PC-9 (cell line): ENCODE data around the gene FAM222B. TPM values are rescaled to one million over a fixed set of nuclear protein-coding genes. Genes with fewer than 3 reads are reported as not detected.

ENCODE experiments used
- BruUV-seq: library from RNA; stranded (reverse); fragments of 400-500 nt; replicated peaks from 2 replicates; lab custom pipeline; 2021; lab: Mats Ljungman, UMichigan
- CTCF ChIA-PET: fragments of 300-600 bp; sonication (Branson Sonifier 250); formaldehyde crosslinking; loops from one replicate; lab custom pipeline; 2022; ENCODE audit warnings: antibody characterized with exemption; lab: Charles Lee
- POLR2A ChIA-PET: fragments of 300-600 bp; sonication (Branson Sonifier 250); formaldehyde crosslinking; loops from one replicate; lab custom pipeline; 2022; ENCODE audit warnings: antibody characterized with exemption; ENCODE audit not compliant: unreplicated experiment; lab: Charles Lee
- DNase-seq, 2 experiments: peaks; one replicate each; pipeline versions ENCODE4 v3.0.0 to v3.0.0-alpha.2; 2015 to 2022; ENCODE audit warnings: mixed read lengths in 1 of 2
- H2AFZ ChIP-seq: fragments of 200-600 bp; sonication (generic); 2 replicates; pipeline ENCODE4 v1.8.1; 2017; ENCODE audit warnings: antibody characterized with exemption
- H3F3A ChIP-seq: fragments of 200-600 bp; sonication (generic); 2 replicates; pipeline ENCODE4 v1.8.1; 2017; ENCODE audit warnings: antibody characterized with exemption, mild to moderate bottlenecking, low read depth; ENCODE audit not compliant: insufficient read depth
- H3K27ac ChIP-seq: fragments of 200-600 bp; sonication (generic); 2 replicates; pipeline ENCODE4 v1.6.1; 2016; ENCODE audit warnings: mixed run types
- H3K27me3 ChIP-seq: fragments of 200-600 bp; sonication (generic); 2 replicates; pipeline ENCODE4 v1.6.1; 2016; ENCODE audit warnings: low read depth, mixed run types; ENCODE audit not compliant: insufficient read depth
- H3K36me3 ChIP-seq: fragments of 200-600 bp; sonication (generic); 2 replicates; pipeline ENCODE4 v1.6.1; 2016; ENCODE audit warnings: low read depth, mixed run types
- H3K4me1 ChIP-seq: fragments of 200-600 bp; sonication (generic); replicated peaks from 2 replicates; pipeline ENCODE4 v1.6.1; 2016; ENCODE audit warnings: mixed run types; ENCODE audit not compliant: insufficient read depth
- H3K4me2 ChIP-seq: fragments of 200-600 bp; sonication (generic); 2 replicates; pipeline ENCODE4 v1.6.1; 2017; ENCODE audit warnings: mixed run types
- H3K4me3 ChIP-seq: fragments of 200-600 bp; sonication (generic); 2 replicates; pipeline ENCODE4 v1.6.1; 2016; ENCODE audit warnings: mixed run types
- H3K79me2 ChIP-seq: fragments of 200-600 bp; sonication (generic); 2 replicates; pipeline ENCODE4 v1.6.1; 2017; ENCODE audit warnings: low read depth, mixed run types
- H3K9me2 ChIP-seq: fragments of 200-600 bp; sonication (generic); 2 replicates; pipeline ENCODE4 v1.8.1; 2017; ENCODE audit warnings: mild to moderate bottlenecking; ENCODE audit not compliant: insufficient read depth
- H3K9me3 ChIP-seq: fragments of 200-600 bp; sonication (generic); 2 replicates; pipeline ENCODE4 v1.8.1; 2016; ENCODE audit warnings: low read depth; ENCODE audit not compliant: insufficient read depth
- H4K20me1 ChIP-seq: fragments of 200-600 bp; sonication (generic); 2 replicates; pipeline ENCODE4 v1.8.1; 2017; ENCODE audit not compliant: insufficient read depth
- EZH2 ChIP-seq: fragments of 200-600 bp; sonication (generic); IDR thresholded peaks from 2 replicates; pipeline ENCODE4 v1.8.0; 2017; ENCODE audit warnings: antibody characterized with exemption, low read depth
- intact Hi-C: fragments of 100-400 bp; cut with micrococcal nuclease; formaldehyde crosslinking; loops from one replicate; pipeline ENCODE4 v1.10.0; 2022; ENCODE audit not compliant: unreplicated experiment
- total RNA-seq: library from RNA; stranded (reverse); gene quantifications from 2 replicates; pipeline ENCODE4 v1.2.3, GENCODE V29; 2021
- TF ChIP-seq, protein P1 (sequence below): fragments of 200-600 bp; sonication (generic); conservative IDR thresholded peaks from 2 replicates; pipeline ENCODE4 v1.6.1; 2017; ENCODE audit warnings: mixed run types, antibody characterized with exemption, mild to moderate bottlenecking, moderate library complexity

The FAM222B gene
- total RNA-seq, 1 experiment from 2014 or later = 26.4 TPM

DNA sequence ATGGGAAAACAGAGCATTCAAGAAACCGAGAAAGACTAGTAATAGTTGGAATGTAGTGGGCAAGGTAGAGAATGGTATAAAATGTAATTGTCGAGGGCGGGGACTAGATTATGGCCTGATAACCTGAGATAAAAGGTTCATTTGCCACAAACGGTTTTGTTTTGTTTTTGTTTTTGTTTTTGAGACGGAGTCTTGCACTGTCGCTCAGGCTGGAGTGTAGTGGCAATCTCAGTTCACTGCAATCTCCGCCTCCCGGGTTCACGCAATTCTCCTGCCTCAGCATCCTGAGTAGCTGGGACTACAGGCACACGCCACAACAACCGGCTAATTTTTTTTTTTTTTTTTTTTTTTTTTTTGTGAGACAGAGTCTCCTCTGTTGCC lies 112.7 kb downstream of the FAM222B start:
- intact Hi-C loops = loop anchor here (10.0 kb wide), 1 partner anchor 385 kb away; no protein-coding TSS in a partner anchor
- no peak overlapping the region for H2AFZ ChIP-seq
- ChIA-PET CTCF (no interaction called here), POLR2A (no interaction called here)
- no peak overlapping the region for H3K4me3 ChIP-seq
- no peaks in the 10 kb centered on the region for H3K36me3 ChIP-seq
- no peaks in the 10 kb centered on the region for H3K27me3 ChIP-seq
- H3K9me3 ChIP-seq = no peaks in the 10 kb centered on the region
- peaks cover 55% of the 10 kb centered on the region for H3F3A ChIP-seq
- no peak for DNase-seq
- H3K4me2 ChIP-seq = peak overlapping the region; percentile 89
- H3K9me2 ChIP-seq = no peaks in the 10 kb centered on the region
- H4K20me1 ChIP-seq = peaks cover 1% of the 10 kb centered on the region; the same call in 1 of the 2 replicates
- H3K27ac ChIP-seq = peak overlapping the region; percentile 97
- H3K4me1 ChIP-seq = peaks cover 20% of the 10 kb centered on the region
- no TSS peak for BruUV-seq
- TF ChIP-seq EZH2 = no peak
- TF ChIP-seq, protein P1, sequence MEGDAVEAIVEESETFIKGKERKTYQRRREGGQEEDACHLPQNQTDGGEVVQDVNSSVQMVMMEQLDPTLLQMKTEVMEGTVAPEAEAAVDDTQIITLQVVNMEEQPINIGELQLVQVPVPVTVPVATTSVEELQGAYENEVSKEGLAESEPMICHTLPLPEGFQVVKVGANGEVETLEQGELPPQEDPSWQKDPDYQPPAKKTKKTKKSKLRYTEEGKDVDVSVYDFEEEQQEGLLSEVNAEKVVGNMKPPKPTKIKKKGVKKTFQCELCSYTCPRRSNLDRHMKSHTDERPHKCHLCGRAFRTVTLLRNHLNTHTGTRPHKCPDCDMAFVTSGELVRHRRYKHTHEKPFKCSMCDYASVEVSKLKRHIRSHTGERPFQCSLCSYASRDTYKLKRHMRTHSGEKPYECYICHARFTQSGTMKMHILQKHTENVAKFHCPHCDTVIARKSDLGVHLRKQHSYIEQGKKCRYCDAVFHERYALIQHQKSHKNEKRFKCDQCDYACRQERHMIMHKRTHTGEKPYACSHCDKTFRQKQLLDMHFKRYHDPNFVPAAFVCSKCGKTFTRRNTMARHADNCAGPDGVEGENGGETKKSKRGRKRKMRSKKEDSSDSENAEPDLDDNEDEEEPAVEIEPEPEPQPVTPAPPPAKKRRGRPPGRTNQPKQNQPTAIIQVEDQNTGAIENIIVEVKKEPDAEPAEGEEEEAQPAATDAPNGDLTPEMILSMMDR = no peak
- peaks cover 17% of the 10 kb centered on the region for H3K79me2 ChIP-seq

DNA sequence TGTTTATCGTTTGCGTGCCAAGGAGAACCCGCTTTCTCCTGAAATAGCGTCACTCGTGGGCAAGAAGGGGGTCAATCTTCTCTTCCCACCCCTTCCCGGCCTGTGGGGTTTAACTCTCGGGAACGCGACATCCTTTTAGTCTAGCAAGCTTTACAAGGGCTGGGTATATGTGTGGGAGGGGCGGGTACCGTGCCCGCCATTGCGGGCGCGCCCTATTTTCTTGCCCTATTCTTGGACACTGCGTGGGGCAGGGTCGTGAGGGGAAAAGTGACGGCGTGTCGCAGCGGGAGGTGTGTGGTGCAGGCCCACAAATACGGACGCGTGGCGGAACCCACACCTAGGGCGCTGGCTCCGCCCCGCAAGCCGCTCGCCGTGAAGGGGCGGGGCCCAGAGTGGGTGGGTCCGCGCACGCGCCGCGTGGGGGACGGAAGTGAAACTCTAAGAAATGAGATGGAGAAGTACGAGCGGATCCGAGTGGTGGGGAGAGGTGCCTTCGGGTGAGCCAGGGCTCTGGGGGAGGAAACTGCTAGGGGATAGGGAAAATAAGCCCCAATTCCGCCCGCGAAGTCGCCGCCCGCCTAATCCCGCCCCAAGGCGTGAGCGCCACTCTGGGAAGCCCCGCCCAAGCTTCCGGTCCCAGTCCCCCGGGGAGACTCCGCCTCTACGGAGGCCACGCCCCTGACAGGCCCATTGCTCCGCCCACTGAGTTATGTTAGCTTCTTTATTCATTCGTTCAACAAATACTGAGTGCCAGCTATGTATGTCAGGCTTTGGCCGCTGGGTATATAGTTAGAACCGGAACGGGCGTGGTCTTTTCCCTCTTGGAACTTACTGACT lies 114.0 kb downstream of the FAM222B start, which contains the start of gene NEK8:
NEK8 (plus strand) TSS at position 425 of the 837 bp plus-strand sequence; CDS start at position 451, 26 bp downstream.
- ChIA-PET POLR2A (interaction anchor here (0.5 to 3.5 kb wide), 12 partner anchors 9 to 426 kb away, joined by 3 to 75 read pairs (median 5); partner anchors contain the start of genes PHF12, RPL23A and TRAF4), CTCF (interaction anchor here (0.8 to 3.5 kb wide), 8 partner anchors 14 to 80 kb away, joined by 5 to 60 read pairs (median 10); partner anchors contain the start of gene TRAF4)
- Histone ChIP-seq H3K79me2 (peaks cover 25% of the 10 kb centered on the region), H3K4me1 (peaks cover 29% of the 10 kb centered on the region), H3K4me2 (peak within 1 kb of the TSS; percentile 89), H3K4me3 (peak within 1 kb of the TSS; percentile 87), H3K9me2 (no peaks in the 10 kb centered on the region), H3F3A (peaks cover 61% of the 10 kb centered on the region), H2AFZ (peak within 1 kb of the TSS; percentile 63), H3K9me3 (no peaks in the 10 kb centered on the region), H3K36me3 (peaks cover 6% of the 10 kb centered on the region), H3K27me3 (no peaks in the 10 kb centered on the region), H3K27ac (peak within 1 kb of the TSS; percentile 97), H4K20me1 (peaks cover 15% of the 10 kb centered on the region; the same call in 1 of the 2 replicates)
- BruUV-seq = TSS peak; percentile 29
- peak; percentile 96 to 98 for DNase-seq
- TF ChIP-seq EZH2 = no peak
- TF ChIP-seq, protein P1 = 0 out of 2 replicates have a peak, but pooled peaks have one; percentile 18
- intact Hi-C loops = loop anchor here (1.0 to 10.0 kb wide), 2 partner anchors 15 to 386 kb away; no protein-coding TSS in a partner anchor
